A549 (cell line): Measurements from ENCODE around the gene SLC2A5. TPM values are rescaled to one million over a fixed set of nuclear protein-coding genes. Genes with fewer than 3 reads are reported as not detected.
A peak's percentile ranks its signal among the peaks of the same experiment; 100 is the strongest.

Experiments
- ATAC-seq, 2 experiments: fragments of 200-7000 bp in 1 of 2; fragments of >200 bp in 1 of 2; cut with Nextera tagmentation in 1 of 2; cut with Tn5 transposase in 1 of 2; 3 replicates each; pipeline versions ENCODE4 v1.8.0 to v1.9.1; 2018 to 2020; ENCODE audit warnings: mild to moderate bottlenecking in 1 of 2, moderate library complexity in 1 of 2
- CTCF ChIA-PET: fragments of 300-600 bp; sonication (Branson Sonifier 250); formaldehyde crosslinking; extraction: SDS; loops from one replicate; lab custom pipeline; 2021; ENCODE audit warnings: antibody characterized with exemption, inconsistent platforms; lab: Yijun Ruan, JAX
- POLR2A ChIA-PET: fragments of 350-600 bp; formaldehyde crosslinking; extraction: SDS; loops from one replicate; lab custom pipeline; 2021; ENCODE audit warnings: antibody characterized with exemption, inconsistent platforms; lab: Yijun Ruan, JAX
- DNase-seq, 2 experiments: peaks; one replicate each; pipeline versions ENCODE4 v3.0.0 to v3.0.0-alpha.2; 2011 to 2016; ENCODE audit warnings: low read depth in 1 of 2, low spot score in 1 of 2
- FAIRE-seq: peaks from 2 replicates; lab custom pipeline; 2011; peaks lifted over from hg19 to GRCh38; lab: Jason Lieb, UNC
- H3K27ac ChIP-seq, 2 experiments: fragments of >200 bp; sonication (Bioruptor Twin); formaldehyde crosslinking; 3 replicates each; pipeline ENCODE4 v1.5.1; 2016 to 2017
- H3K4me1 ChIP-seq: fragments of >200 bp; sonication (Bioruptor Twin); formaldehyde crosslinking; 3 replicates; pipeline ENCODE4 v1.6.1; 2016
- H3K4me2 ChIP-seq: fragments of >200 bp; sonication (Bioruptor Twin); formaldehyde crosslinking; 3 replicates; pipeline ENCODE4 v1.6.1; 2016
- H3K4me3 ChIP-seq: fragments of >200 bp; sonication (Bioruptor Twin); formaldehyde crosslinking; 3 replicates; pipeline ENCODE4 v1.5.1; 2016
- H3K9me3 ChIP-seq: fragments of >200 bp; sonication (Bioruptor Twin); formaldehyde crosslinking; 3 replicates; pipeline ENCODE4 v1.6.1; 2016
- CBX8 ChIP-seq: fragments of 200-600 bp; sonication (generic); IDR thresholded peaks from 2 replicates; pipeline ENCODE4 v1.6.1; 2016
- CEBPB ChIP-seq, 2 experiments: fragments of >200 bp in 1 of 2; sonication (Bioruptor Twin) in 1 of 2; formaldehyde crosslinking in 1 of 2; IDR thresholded peaks; 2 replicates each; pipeline ENCODE4 v1.6.1; 2012 to 2016
- CHD4 ChIP-seq: fragments of 200-600 bp; sonication (generic); IDR thresholded peaks from 2 replicates; pipeline ENCODE4 v1.6.1; 2016; ENCODE audit warnings: antibody characterized with exemption, mild to moderate bottlenecking, borderline replicate concordance
- EP300 ChIP-seq, 2 experiments: fragments of >200 bp; sonication (Bioruptor Twin); formaldehyde crosslinking; IDR thresholded peaks; 2 replicates in 1 of 2; 3 replicates in 1 of 2; pipeline ENCODE4 v1.6.1; 2016 to 2017
- FOSL2 ChIP-seq, 2 experiments: fragments of 450-650 bp in 1 of 2; fragments of >200 bp in 1 of 2; sonication (Bioruptor Twin) in 1 of 2; formaldehyde crosslinking; IDR thresholded peaks; 2 replicates each; pipeline versions ENCODE4 v1.5.0 to v1.6.1; 2016 to 2020; ENCODE audit warnings: mild to moderate bottlenecking in 1 of 2, moderate library complexity in 1 of 2
- GATA3 ChIP-seq: IDR thresholded peaks from 2 replicates; pipeline ENCODE4 v1.6.1; 2012; ENCODE audit warnings: borderline replicate concordance
- HOXA7 ChIP-seq: fragments of 250-450 bp; sonication (Bioruptor Pico); IDR thresholded peaks from 2 replicates; pipeline ENCODE4 v1.5.0; 2020; ENCODE audit warnings: mild to moderate bottlenecking, moderate library complexity
- HOXB5 ChIP-seq: fragments of 250-450 bp; sonication (Bioruptor Pico); IDR thresholded peaks from 2 replicates; pipeline ENCODE4 v1.5.0; 2020; ENCODE audit warnings: mild to moderate bottlenecking, moderate library complexity
- JUNB ChIP-seq: fragments of >200 bp; sonication (Bioruptor Twin); formaldehyde crosslinking; IDR thresholded peaks from 2 replicates; pipeline ENCODE4 v1.6.1; 2016
- KDM1A ChIP-seq: fragments of 200-600 bp; sonication (generic); IDR thresholded peaks from 2 replicates; pipeline ENCODE4 v1.6.1; 2016; ENCODE audit warnings: low read depth, mild to moderate bottlenecking
- MAX ChIP-seq: IDR thresholded peaks from 2 replicates; pipeline ENCODE4 v1.6.1; 2012
- MYC ChIP-seq: IDR thresholded peaks from 2 replicates; pipeline ENCODE4 v1.6.1; 2012; ENCODE audit warnings: mild to moderate bottlenecking, inconsistent platforms, low read length, improper control_type of control experiment, borderline replicate concordance
- POLR2A ChIP-seq: IDR thresholded peaks from 2 replicates; pipeline ENCODE4 v1.6.1; 2012; ENCODE audit warnings: mild to moderate bottlenecking, low read length
- POLR2AphosphoS2 ChIP-seq: conservative IDR thresholded peaks from 2 replicates; pipeline ENCODE4 v1.6.1; 2012; ENCODE audit warnings: low read length, improper control_type of control experiment, inconsistent platforms
- RAD21 ChIP-seq, 2 experiments: fragments of >200 bp in 1 of 2; sonication (Bioruptor Twin) in 1 of 2; formaldehyde crosslinking in 1 of 2; IDR thresholded peaks in 1 of 2; conservative IDR thresholded peaks in 1 of 2; 2 replicates in 1 of 2; 3 replicates in 1 of 2; pipeline ENCODE4 v1.6.1; 2012 to 2018; ENCODE audit warnings: inconsistent platforms in 1 of 2
- RCOR1 ChIP-seq: fragments of 150-350 bp; IDR thresholded peaks from 2 replicates; pipeline ENCODE4 v1.6.1; 2014; ENCODE audit warnings: antibody characterized with exemption, low read length, low read depth
- RNF2 ChIP-seq: fragments of 200-600 bp; sonication (generic); IDR thresholded peaks from 2 replicates; pipeline ENCODE4 v1.6.1; 2016; ENCODE audit warnings: low read depth, mild to moderate bottlenecking, antibody characterized with exemption, moderate library complexity, borderline replicate concordance
- ZSCAN20 ChIP-seq: fragments of 250-450 bp; sonication (Bioruptor Pico); IDR thresholded peaks from 2 replicates; pipeline ENCODE4 v1.8.0; 2022; ENCODE audit warnings: mild to moderate bottlenecking, moderate library complexity
- WGBS: methylation state at CpG from one replicate; pipeline ENCODE4 v1.1.6; 2017; ENCODE audit errors: missing lambda C conversion rate; 5-methylcytosine and 5-hydroxymethylcytosine counted together
- polyA plus RNA-seq, 4 experiments: library from polyadenylated mRNA; depleted of rRNA in 3 of 4; stranded (reverse); fragments of >200 nt; fragmentation: RNase III in 1 of 4; extraction: RNeasy Plus Mini Kit Qiagen cat#74134 plus additional on column Dnase treatment in 1 of 4; gene quantifications; 2 replicates in 3 of 4; 3 replicates in 1 of 4; pipeline ENCODE4 v1.2.3, GENCODE V29; 2011 to 2017
- small RNA-seq, 6 experiments: library from RNA; depleted of rRNA; stranded (forward); fragments of <200 nt; gene quantifications; one replicate each; pipeline ENCODE3, GENCODE V24; 2012
- TF ChIP-seq, protein P1 (sequence below): IDR thresholded peaks from 2 replicates; pipeline ENCODE4 v1.6.1; 2012; ENCODE audit warnings: low read depth, borderline replicate concordance
- TF ChIP-seq, protein P2 (sequence below): fragments of 250-450 bp; sonication (Bioruptor Pico); IDR thresholded peaks from 2 replicates; pipeline ENCODE4 v1.5.0; 2021; ENCODE audit warnings: mild to moderate bottlenecking, moderate library complexity, borderline replicate concordance
- TF ChIP-seq, protein P3 (sequence below): fragments of >200 bp; sonication (Bioruptor Twin); formaldehyde crosslinking; IDR thresholded peaks from 3 replicates; pipeline ENCODE4 v1.6.1; 2016

The SLC2A5 gene
- polyA plus RNA-seq, 2 of the 4 experiments (the other 2 are of a cell fraction): 0.12 to 0.19 TPM

- H3K4me1 ChIP-seq: peaks cover 31% of the 10 kb centered on the region
- peak overlapping the region; percentile 63 for H3K4me2 ChIP-seq
- CTCF ChIA-PET: interaction anchor here (0.9 to 9.0 kb wide), 10 partner anchors 11 to 130 kb away, joined by 3 to 103 read pairs (median 4); no protein-coding TSS in a partner anchor
- no peak for ATAC-seq
- DNase-seq: no peak
- TF ChIP-seq POLR2A (no peak), POLR2AphosphoS2 (no peak), ZSCAN20 (CRISPR knock-in tag) (no peak), CHD4 (no peak), HOXA7 (CRISPR knock-in tag) (no peak), JUNB (no peak), HOXB5 (no peak), KDM1A (no peak), EP300 (IDR thresholded peaks at IDR 0.05) (no peak), CEBPB (IDR thresholded peaks at IDR 0.05) (no peak), RNF2 (no peak), MYC (no peak), CBX8 (no peak), GATA3 (no peak)
- TF ChIP-seq, protein P1, sequence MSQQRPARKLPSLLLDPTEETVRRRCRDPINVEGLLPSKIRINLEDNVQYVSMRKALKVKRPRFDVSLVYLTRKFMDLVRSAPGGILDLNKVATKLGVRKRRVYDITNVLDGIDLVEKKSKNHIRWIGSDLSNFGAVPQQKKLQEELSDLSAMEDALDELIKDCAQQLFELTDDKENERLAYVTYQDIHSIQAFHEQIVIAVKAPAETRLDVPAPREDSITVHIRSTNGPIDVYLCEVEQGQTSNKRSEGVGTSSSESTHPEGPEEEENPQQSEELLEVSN: no peak
- TF ChIP-seq, all 56 proteins: peak for 0
- WGBS: 89% methylated on average over 10 of the region's 10 CpGs
- H3K4me3 ChIP-seq: no peak overlapping the region
- POLR2A ChIA-PET: no interaction called here
- H3K9me3 ChIP-seq: no peaks in the 10 kb centered on the region
- peak overlapping the region; percentile 79 to 95 for H3K27ac ChIP-seq
- FAIRE-seq: no peak
These were observed 82.6 kb downstream of the SLC2A5 start for GRCh38 chr1:8986814-8987190.

GRCh38 chr1:8985915-8986813, 83.3 kb downstream of the SLC2A5 start:
- TF ChIP-seq MAX (peak; percentile 52; the same call in 1 of the 2 replicates), FOSL2 (IDR thresholded peaks at IDR 0.05) (no peak), FOSL2 (CRISPR knock-in tag; IDR thresholded peaks at IDR 0.05) (peak; percentile 63), RCOR1 (no peak), RAD21 (conservative IDR thresholded peaks at IDR 0.05 in 1 of 2, IDR thresholded peaks at IDR 0.05 in 1 of 2) (0 out of 5 replicates have a peak, but pooled peaks of 1 of the 2 experiments have one; percentile 7), EP300 (IDR thresholded peaks at IDR 0.05) (no peak)
- TF ChIP-seq, protein P2, sequence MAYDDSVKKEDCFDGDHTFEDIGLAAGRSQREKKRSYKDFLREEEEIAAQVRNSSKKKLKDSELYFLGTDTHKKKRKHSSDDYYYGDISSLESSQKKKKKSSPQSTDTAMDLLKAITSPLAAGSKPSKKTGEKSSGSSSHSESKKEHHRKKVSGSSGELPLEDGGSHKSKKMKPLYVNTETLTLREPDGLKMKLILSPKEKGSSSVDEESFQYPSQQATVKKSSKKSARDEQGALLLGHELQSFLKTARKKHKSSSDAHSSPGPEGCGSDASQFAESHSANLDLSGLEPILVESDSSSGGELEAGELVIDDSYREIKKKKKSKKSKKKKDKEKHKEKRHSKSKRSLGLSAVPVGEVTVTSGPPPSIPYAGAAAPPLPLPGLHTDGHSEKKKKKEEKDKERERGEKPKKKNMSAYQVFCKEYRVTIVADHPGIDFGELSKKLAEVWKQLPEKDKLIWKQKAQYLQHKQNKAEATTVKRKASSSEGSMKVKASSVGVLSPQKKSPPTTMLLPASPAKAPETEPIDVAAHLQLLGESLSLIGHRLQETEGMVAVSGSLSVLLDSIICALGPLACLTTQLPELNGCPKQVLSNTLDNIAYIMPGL (CRISPR knock-in tag): no peak
- TF ChIP-seq, protein P1: no peak
- TF ChIP-seq, protein P3, sequence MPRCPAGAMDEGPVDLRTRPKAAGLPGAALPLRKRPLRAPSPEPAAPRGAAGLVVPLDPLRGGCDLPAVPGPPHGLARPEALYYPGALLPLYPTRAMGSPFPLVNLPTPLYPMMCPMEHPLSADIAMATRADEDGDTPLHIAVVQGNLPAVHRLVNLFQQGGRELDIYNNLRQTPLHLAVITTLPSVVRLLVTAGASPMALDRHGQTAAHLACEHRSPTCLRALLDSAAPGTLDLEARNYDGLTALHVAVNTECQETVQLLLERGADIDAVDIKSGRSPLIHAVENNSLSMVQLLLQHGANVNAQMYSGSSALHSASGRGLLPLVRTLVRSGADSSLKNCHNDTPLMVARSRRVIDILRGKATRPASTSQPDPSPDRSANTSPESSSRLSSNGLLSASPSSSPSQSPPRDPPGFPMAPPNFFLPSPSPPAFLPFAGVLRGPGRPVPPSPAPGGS: no peak
- Histone ChIP-seq H3K4me2 (peak overlapping the region; percentile 63), H3K27ac (peak overlapping the region; percentile 79 to 95), H3K9me3 (no peaks in the 10 kb centered on the region), H3K4me3 (no peak overlapping the region), H3K4me1 (peaks cover 31% of the 10 kb centered on the region)
- FAIRE-seq (no peak), DNase-seq (peak; percentile 67 to 89), ATAC-seq (peak; percentile 92 to 94)
- POLR2A ChIA-PET: no interaction called here
- CTCF ChIA-PET: interaction anchor here (0.7 to 9.0 kb wide), 8 partner anchors 12 to 127 kb away, joined by 3 to 103 read pairs (median 4); no protein-coding TSS in a partner anchor
- WGBS: 31% methylated on average over 7 of the region's 14 CpGs

Small RNA genes within 50 kb of the gene (small RNA-seq; reads per million reads assigned to genes)
- 0 to 0.26 (median 0.02) reads per million in 6 experiments for gene RF00424

Other genes starting within 250 kb of the SLC2A5 start
- gene ENO1, start 190.9 kb downstream of the SLC2A5 start, polyA plus RNA-seq (2011; rRNA removed): 1,899 and 1,948 TPM in 2 replicates
- gene ENO1, start 190.9 kb downstream of the SLC2A5 start, polyA plus RNA-seq (2017; fragmentation: RNase III; extraction: RNeasy Plus Mini Kit Qiagen cat#74134 plus additional on column Dnase treatment): 2,937 to 2,981 TPM (median 2,952 TPM) in 3 replicates
- gene CA6, start 123.8 kb downstream of the SLC2A5 start, polyA plus RNA-seq (2011; rRNA removed): not detected in 2 replicates
- not detected in 3 replicates for gene CA6, start 123.8 kb downstream of the SLC2A5 start, polyA plus RNA-seq (2017; fragmentation: RNase III; extraction: RNeasy Plus Mini Kit Qiagen cat#74134 plus additional on column Dnase treatment)
- not detected in 2 replicates for gene SLC2A7, start 43.2 kb downstream of the SLC2A5 start, polyA plus RNA-seq (2011; rRNA removed)
- gene SLC2A7, start 43.2 kb downstream of the SLC2A5 start, polyA plus RNA-seq (2017; fragmentation: RNase III; extraction: RNeasy Plus Mini Kit Qiagen cat#74134 plus additional on column Dnase treatment): 0.05 TPM in 2 of 3 replicates, not detected in the other
- 3.6 and 3.7 TPM in 2 replicates for gene GPR157, start 59.5 kb upstream of the SLC2A5 start, polyA plus RNA-seq (2011; rRNA removed)
- gene GPR157, start 59.5 kb upstream of the SLC2A5 start, polyA plus RNA-seq (2017; fragmentation: RNase III; extraction: RNeasy Plus Mini Kit Qiagen cat#74134 plus additional on column Dnase treatment): 2.8 to 4.8 TPM (median 4.7 TPM) in 3 replicates
- gene H6PD, start 165.1 kb upstream of the SLC2A5 start, polyA plus RNA-seq (2011; rRNA removed): 7.9 and 9.8 TPM in 2 replicates
- gene H6PD, start 165.1 kb upstream of the SLC2A5 start, polyA plus RNA-seq (2017; fragmentation: RNase III; extraction: RNeasy Plus Mini Kit Qiagen cat#74134 plus additional on column Dnase treatment): 4.6 to 6.4 TPM (median 6.0 TPM) in 3 replicates
- 19.4 and 23.7 TPM in 2 replicates for gene SPSB1, start 223.3 kb upstream of the SLC2A5 start, polyA plus RNA-seq (2011; rRNA removed)
- 16.9 to 25.3 TPM (median 22.3 TPM) in 3 replicates for gene SPSB1, start 223.3 kb upstream of the SLC2A5 start, polyA plus RNA-seq (2017; fragmentation: RNase III; extraction: RNeasy Plus Mini Kit Qiagen cat#74134 plus additional on column Dnase treatment)